Measurements from ENCODE around the gene MAD1L1.

DNA sequence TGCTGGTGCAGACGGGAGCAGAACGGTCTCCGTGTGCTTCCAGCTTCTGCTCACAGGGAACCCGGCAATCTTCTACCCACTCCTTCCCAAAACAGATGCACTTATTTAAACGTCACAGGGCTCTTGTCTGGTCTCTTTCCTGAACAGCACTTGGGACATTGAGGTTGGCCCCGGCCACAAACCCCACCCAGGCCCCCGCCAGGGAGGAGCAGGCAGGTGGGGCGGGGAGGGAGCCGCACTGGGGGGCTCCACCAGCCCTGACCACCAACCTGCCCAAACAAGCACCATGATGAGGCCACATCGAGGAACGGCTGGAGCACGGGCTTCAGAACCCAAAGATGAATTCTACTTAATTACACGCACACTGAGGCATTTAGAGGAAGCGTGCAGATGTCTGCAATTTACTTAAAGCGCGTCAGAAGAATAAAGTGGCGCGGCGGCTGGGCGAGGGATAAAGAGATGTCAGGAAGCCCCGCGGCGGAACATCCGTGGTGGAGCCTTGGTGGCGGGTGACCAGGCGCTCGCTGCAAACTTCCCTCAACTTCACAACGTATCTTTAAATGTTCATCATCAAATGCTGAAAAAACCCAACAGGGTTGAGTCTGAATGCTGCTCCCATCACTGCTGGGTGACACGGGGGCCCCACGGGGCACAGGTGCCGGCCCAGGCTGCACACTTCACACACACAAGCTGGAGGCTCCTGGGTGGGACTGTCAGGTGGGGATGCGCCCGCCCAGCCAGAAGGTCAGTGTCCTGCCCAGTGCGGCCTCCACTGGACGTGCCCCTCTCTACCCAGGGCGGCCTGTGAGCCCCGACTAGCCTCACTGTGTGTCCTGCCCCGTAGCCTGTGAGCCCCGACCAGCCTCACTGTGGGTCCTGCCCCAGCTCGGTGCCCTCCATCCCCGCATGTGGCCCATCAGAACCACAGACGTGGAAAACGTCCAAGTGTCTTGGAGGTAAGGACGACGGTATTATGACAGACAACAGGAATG is 279.2 kb downstream of the MAD1L1 start:
- TF ChIP-seq, protein P1, sequence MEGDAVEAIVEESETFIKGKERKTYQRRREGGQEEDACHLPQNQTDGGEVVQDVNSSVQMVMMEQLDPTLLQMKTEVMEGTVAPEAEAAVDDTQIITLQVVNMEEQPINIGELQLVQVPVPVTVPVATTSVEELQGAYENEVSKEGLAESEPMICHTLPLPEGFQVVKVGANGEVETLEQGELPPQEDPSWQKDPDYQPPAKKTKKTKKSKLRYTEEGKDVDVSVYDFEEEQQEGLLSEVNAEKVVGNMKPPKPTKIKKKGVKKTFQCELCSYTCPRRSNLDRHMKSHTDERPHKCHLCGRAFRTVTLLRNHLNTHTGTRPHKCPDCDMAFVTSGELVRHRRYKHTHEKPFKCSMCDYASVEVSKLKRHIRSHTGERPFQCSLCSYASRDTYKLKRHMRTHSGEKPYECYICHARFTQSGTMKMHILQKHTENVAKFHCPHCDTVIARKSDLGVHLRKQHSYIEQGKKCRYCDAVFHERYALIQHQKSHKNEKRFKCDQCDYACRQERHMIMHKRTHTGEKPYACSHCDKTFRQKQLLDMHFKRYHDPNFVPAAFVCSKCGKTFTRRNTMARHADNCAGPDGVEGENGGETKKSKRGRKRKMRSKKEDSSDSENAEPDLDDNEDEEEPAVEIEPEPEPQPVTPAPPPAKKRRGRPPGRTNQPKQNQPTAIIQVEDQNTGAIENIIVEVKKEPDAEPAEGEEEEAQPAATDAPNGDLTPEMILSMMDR (IDR thresholded peaks at IDR 0.05; ENCODE audit: insufficient read depth, low read depth, low read length), result no peak
- TF ChIP-seq EZH2 (IDR thresholded peaks at IDR 0.05; ENCODE audit: insufficient read depth, low read length), result no peak
